HG03378 (cell line): ENCODE data around the gene PSMB3.
"Not testable (repeated sequence)": the region's sequence is repeated elsewhere in the genome, so short reads cannot be mapped to it uniquely, and the experiment has no call there.

Experiments
- ATAC-seq: cut with Tn5 transposase; IDR thresholded peaks from one replicate; pipeline ENCODE4 v1.9.1; 2021; ENCODE audit warnings: mild to moderate bottlenecking, moderate library complexity; ENCODE audit not compliant: unreplicated experiment

PSMB3 gene

DNA sequence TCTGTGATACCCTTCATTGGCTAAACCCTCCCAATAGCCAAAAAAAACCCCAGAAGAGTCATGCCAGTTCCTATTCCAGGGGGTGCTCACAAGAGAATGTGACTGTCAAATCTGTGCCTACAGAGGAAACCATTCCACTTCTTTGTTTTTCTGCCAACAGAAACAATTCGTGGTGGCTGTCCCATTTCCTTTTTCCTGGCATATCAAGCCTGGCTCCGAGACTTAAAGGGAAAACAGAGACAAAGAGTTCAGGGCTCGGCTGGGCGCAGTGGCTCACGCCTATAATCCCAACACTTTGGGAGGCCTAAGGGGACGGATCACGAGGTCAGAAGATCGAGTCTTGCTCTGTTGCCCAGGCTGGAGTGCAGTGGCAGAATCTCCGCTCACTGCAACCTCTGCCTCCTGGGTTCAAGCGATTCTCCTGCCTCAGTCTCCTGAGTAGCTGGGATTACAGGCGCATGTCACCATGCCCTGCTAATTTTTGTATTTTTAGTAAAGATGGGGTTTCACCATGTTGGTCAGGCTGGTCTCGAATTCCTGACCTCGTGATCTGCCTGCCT is 37.7 kb downstream of the PSMB3 start:
- ATAC-seq: not testable (repeated sequence)

DNA sequence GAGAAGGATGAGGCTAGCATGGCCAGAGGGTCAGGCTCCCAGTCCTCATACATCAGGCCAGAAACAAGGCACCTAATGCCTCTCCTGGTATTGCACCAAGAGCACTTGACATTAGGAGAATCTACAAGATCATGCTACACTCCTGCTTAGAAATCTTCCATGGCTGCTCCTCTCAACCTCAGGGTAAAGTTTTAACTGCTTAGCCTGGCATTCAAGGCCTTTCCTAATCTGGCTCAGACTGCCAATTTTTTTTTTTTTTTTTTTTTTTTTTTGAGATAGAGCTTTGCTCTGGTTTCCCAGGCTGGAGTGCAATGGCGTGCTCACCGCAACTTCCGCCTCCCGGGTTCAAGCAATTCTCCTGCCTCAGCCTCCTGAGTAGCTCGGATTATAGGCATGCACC is 38.6 kb downstream of the PSMB3 start:
- ATAC-seq: no peak

DNA sequence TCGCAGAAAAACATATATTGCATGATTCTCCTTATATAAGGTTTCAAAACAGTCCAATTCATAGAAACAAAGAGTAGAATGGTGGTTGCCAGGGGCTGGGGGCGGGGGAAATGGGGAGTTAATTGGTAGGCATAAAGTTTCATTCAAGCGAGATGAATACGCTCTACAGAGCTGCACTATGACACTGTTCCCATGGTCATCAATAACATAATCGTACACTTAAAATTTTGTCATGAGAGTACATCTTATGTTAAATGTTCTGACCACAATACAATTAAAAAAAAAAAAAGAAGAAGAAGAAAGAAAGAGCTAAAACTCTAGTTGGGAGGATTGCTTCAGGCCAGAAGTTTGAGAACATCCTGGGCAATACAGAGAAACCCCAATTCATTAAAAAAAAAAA is 41.7 kb downstream of the PSMB3 start:
- no peak for ATAC-seq

DNA sequence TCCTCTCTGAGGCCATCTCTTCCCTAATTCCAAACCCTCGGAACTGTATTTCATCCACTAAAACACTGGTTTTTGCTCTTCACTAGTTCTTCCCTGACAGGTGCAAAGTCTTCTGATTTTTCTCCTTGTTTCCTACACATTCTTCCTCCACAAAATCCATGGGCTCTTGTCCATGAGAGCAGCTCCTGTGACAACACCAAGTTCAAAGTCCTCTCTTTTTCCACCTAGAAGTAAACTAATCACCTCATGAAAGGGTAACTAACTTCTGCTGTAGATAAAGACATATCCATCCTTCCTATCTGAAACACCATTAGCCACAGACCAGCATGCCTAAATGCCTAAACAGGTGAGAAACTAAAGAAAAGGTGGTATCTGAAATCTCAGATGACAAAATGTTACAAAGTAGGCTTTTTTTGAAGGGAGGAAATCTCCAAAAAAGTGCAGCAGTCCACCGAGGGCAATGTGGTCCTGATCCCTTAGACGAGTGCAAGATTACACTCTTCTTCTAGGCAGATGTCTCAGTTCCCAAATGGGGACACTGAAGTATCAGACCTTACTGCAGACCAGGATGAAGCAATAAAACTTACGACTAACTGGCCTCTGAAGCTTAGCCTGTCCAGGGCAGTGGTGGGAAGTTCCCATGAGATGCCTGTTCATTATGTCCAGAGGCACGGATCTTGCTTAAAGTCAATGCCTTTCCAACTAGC is 44.1 kb downstream of the PSMB3 start:
- no peak for ATAC-seq

DNA sequence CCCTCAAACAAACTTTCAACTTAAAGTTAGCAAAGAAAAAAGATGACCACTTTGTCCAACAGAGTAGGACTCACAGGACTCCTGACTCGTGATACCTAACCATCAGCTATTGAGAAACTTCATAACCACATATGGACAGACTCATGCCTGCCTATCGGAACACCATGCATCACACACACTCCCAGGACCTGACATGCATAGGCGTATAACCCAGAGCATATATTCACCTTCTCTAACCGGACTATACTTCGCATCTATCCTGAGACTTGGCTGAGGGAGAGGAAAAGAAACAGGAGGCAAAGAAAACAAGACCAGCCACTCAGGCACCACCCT is 44.6 kb downstream of the PSMB3 start:
- ATAC-seq: no peak

DNA sequence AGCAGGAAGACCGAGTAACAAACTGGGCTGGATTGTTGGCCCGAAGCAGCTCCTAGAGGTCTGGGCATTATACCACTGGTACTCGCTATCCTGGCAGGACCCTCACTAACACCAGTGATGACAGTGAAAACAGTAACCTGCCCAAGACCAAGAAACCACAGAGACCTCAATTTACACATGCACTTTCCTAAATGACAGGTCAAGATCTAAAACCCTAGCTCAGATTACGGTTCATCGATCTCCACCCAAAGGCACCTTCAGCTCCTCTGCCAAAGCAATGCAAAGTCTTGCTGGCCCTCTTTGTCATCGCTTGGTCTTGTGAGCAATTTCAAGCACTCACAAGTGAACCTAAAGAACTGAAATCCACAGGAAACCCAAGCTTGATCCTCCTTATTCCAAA is 45.3 kb downstream of the PSMB3 start:
- ATAC-seq: no peak

DNA sequence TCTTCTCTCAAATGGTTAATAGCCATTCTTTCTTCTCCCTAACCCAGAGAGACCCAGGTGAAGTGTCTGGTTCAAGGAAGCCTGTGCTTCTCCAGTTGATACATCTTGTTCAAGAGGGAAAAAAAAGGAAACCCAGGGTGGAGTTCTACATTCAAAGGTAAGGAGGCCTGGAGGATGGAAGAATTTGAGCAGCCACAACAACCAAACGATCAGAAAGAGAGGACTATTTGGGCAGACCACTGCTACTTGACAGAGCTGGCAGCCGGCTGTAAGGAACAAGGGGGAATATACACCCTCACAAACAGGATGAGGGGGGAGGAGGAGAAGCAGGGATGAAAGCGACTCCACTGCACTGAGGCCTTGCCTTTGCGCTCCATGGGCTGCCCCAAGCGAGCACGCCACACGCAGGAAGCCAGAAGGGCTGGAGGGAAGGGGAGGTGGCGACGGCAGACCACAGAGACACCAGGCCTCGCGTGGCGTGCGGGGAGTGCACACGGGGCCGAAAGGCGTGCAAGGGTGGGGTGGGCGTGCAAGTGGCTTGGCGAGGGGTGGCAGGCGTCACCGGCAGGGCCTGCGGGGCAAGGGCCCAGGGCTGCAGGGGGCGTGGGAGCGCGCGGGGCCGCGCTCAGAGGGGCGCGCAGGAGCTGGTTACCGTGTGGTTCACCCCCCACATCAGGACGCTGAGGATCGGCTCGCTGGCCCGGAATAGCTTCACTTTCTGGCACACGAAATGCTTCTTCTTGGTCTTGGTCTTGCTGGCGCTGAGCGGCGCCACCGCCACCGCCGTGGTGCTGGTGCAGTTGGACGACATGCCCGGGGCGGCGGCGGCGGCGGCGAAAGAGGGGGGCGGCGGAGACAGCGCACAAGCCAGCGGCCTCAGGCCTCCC is 46.3 kb downstream of the PSMB3 start:
- no peak for ATAC-seq

DNA sequence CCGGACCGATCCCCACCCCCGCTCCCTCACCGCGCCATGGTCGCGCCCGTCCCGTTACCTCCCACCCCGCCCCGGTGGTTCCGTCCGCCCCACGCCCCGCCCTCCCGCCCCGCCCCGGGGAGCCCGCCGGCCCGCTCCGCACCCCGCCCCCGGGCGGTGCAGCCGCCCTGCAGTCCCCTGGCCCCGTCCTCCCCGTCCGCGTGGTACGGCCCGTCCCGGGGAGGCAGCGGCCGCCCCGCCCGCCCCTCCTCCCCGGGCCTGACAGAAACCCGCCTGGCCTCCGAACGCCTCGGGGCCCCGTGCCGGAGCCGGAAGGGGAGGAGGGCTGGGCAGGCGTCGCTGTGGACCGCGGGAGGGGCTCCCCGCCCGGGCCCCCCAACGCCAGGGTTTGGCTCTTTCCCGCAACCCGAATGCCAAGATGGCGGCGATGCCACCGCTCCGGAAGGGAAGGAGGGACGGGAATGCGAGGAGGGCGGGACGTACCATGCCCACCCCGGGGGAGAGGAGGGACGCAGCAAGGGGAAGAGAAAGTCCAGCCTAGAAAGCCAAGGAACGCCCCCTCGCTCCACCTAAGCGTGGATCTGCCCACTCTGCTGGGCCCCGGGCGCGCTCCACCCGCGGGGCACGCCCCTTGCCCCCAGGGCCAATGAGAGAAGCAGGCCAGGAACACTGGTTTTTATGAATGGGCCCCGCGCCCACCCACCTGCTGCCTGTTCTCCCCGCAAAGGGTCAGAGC is 47.1 kb downstream of the PSMB3 start, which contains the start of gene PIP4K2B:
Gene PIP4K2B (minus strand): TSS at position 56 of the 736 bp plus-strand sequence. CDS start 132 bp downstream, outside the sequence.
- peak; percentile 75 for ATAC-seq

DNA sequence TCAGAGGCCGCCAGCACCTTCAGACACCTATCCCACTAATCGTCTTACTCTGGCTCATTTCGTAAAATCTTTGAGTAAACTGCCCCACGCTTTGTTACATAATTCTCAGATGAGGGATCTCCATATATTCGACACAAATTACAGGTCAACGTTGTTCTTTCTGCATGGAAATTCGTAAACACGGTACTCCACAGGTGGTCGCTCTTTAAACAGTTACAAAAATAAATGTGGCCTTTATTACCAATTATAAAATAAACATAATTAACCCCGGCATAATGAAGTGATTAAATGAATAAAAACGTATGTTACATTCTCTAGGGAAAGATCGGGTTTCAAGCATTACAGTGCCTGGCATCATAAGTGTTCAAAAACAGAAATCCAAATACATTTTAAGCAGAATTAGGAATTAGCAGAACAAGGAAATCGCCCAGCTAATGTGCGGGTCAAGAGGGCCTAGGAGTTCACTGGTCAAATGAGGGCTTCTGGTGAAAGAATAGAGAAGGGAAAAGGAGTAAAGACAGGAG is 47.8 kb downstream of the PSMB3 start:
- ATAC-seq: no peak

DNA sequence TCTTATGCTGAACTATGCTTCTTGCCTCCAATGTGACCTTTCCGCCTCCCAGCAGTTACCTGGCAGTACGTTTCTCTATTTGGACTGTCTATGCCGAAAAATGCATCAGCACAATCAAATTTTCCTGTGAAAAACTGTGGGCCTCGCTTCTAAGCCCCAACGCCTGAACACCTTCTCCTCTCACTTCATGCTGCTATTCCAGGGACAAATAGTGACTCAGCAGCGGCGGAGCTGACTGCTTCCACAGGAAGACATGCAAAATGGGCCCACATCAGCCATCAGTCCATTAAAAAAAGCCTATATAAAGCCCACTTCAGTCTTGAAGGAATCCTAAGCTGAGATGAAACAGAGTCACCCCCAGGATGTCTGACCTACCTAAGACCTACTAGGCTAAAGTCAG is 57.3 kb downstream of the PSMB3 start:
- ATAC-seq: no peak
